Measurements from ENCODE around the gene MAPRE2.

- TF ChIP-seq GATA2 (IDR thresholded peaks at IDR 0.05; ENCODE audit: low read depth, low read length) (no peak), GATA3 (IDR thresholded peaks at IDR 0.05; ENCODE audit: low read depth, low read length) (no peak)
Observed at GRCh38 chr18:35097195-35097594, 56.0 kb downstream of the MAPRE2 start.
